ENCODE results near the gene SYK.

DNA sequence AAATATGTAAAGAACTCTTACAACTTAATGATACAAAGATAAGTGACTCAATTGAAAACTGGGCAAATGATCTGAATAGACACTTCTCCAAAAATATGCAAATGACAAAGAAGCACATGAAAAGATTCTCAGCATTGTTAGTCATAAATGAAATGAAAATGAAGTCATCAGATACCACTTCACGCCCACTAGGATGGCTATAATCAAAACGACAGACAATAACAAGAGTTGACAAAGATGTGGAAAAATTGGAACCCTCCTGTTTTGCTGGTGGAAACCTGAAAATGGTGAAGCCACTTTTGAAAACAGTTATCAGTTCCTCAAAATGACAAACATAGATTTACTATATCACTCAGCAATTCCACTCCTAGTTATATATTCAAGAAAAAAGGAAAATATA, 7.9 kb upstream of the SYK start:
- TF ChIP-seq, protein P1, sequence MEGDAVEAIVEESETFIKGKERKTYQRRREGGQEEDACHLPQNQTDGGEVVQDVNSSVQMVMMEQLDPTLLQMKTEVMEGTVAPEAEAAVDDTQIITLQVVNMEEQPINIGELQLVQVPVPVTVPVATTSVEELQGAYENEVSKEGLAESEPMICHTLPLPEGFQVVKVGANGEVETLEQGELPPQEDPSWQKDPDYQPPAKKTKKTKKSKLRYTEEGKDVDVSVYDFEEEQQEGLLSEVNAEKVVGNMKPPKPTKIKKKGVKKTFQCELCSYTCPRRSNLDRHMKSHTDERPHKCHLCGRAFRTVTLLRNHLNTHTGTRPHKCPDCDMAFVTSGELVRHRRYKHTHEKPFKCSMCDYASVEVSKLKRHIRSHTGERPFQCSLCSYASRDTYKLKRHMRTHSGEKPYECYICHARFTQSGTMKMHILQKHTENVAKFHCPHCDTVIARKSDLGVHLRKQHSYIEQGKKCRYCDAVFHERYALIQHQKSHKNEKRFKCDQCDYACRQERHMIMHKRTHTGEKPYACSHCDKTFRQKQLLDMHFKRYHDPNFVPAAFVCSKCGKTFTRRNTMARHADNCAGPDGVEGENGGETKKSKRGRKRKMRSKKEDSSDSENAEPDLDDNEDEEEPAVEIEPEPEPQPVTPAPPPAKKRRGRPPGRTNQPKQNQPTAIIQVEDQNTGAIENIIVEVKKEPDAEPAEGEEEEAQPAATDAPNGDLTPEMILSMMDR (IDR thresholded peaks at IDR 0.05) = no peak
- TF ChIP-seq EZH2 (IDR thresholded peaks at IDR 0.05) (no peak), EZH2phosphoT487 (IDR thresholded peaks at IDR 0.05) (no peak)
